Measurements from ENCODE around the gene SH3PXD2B. TPM values are rescaled to one million over a fixed set of nuclear protein-coding genes. Genes with fewer than 3 reads are reported as not detected.
"Not testable (repeated sequence)": the region's sequence is repeated elsewhere in the genome, so short reads cannot be mapped to it uniquely, and the experiment has no call there.

The SH3PXD2B gene
- total and polyA plus RNA-seq, 10 donors: 2.0 to 31.8 (median 9.9) TPM

GRCh38 chr5:172399336-172399735, 55.0 kb downstream of the SH3PXD2B start:
- intact Hi-C loops (cut with DNase I; ENCODE audit: low total_unique reads): no loop called here
- Histone ChIP-seq H3K4me1 (peaks cover 0 to 12% (median 0%) of the 10 kb centered on the region in 6 donors), H3K27ac (no peak overlapping the region), H3K27me3 (replicated peaks in 1 of 7) (peaks cover 0 to 26% (median 0%) of the 10 kb centered on the region in 7 donors), H3K4me3 (no peak overlapping the region), H3K9me3 (peaks cover 0 to 26% (median 18%) of the 10 kb centered on the region in 8 donors), H3K36me3 (peaks cover 0 to 4% (median 0%) of the 10 kb centered on the region in 6 donors)
- TF ChIP-seq CTCF (IDR thresholded peaks at IDR 0.05 in 8 of 11, conservative IDR thresholded peaks at IDR 0.05 in 3 of 11): no peak
- no peak for TF ChIP-seq POLR2A (IDR thresholded peaks at IDR 0.05)
- DNase-seq: no peak
- 78 to 92% (median 90%) methylated on average over 6 of the region's 6 CpGs for WGBS, 5 donors

- intact Hi-C loops (cut with DNase I; ENCODE audit: low total_unique reads); DNase-seq; H3K4me1 ChIP-seq; H3K27ac ChIP-seq; H3K4me3 ChIP-seq: not testable (repeated sequence)
- H3K27me3 ChIP-seq (replicated peaks in 1 of 7): peaks cover 0 to 31% (median 0%) of the 10 kb centered on the region in 7 donors
- 78 to 83% (median 81%) methylated on average over 4 of the region's 4 CpGs for WGBS, 5 donors
- H3K9me3 ChIP-seq: peaks cover 0 to 26% (median 18%) of the 10 kb centered on the region in 8 donors
- H3K36me3 ChIP-seq: peaks cover 0 to 10% (median 0%) of the 10 kb centered on the region in 6 donors
These were observed 55.7 kb downstream of the SH3PXD2B start for GRCh38 chr5:172398645-172399044.

GRCh38 chr5:172396994-172397393, 57.3 kb downstream of the SH3PXD2B start:
- intact Hi-C loops (cut with DNase I; ENCODE audit: low total_unique reads): not testable (repeated sequence)
- 89 to 99% (median 97%) methylated on average over 8 of the region's 8 CpGs for WGBS, 5 donors

GRCh38 chr5:172396220-172396619, 58.1 kb downstream of the SH3PXD2B start:
- H3K4me3 ChIP-seq: no peak overlapping the region
- H3K27ac ChIP-seq: no peak overlapping the region
- TF ChIP-seq POLR2AphosphoS5 (IDR thresholded peaks at IDR 0.05) (no peak), POLR2A (IDR thresholded peaks at IDR 0.05) (no peak), CTCF (IDR thresholded peaks at IDR 0.05 in 8 of 11, conservative IDR thresholded peaks at IDR 0.05 in 3 of 11) (no peak)
- H3K27me3 ChIP-seq (replicated peaks in 1 of 7): peaks cover 0 to 31% (median 0%) of the 10 kb centered on the region in 7 donors
- peaks cover 0 to 15% (median 0%) of the 10 kb centered on the region in 6 donors for H3K36me3 ChIP-seq
- peaks cover 0 to 26% (median 18%) of the 10 kb centered on the region in 8 donors for H3K9me3 ChIP-seq
- WGBS, 5 donors: 91 to 97% (median 94%) methylated on average over 3 of the region's 3 CpGs
- no peaks in the 10 kb centered on the region for H3K4me1 ChIP-seq
- intact Hi-C loops (cut with DNase I; ENCODE audit: low total_unique reads): no loop called here
- no peak for DNase-seq

More at GRCh38 chr5:172396994-172397393, 57.3 kb downstream of the SH3PXD2B start:
- H3K36me3 ChIP-seq: peaks cover 0 to 10% (median 0%) of the 10 kb centered on the region in 6 donors
- not testable (repeated sequence) for H3K4me1 ChIP-seq, H3K27ac ChIP-seq, DNase-seq, H3K4me3 ChIP-seq
- peaks cover 0 to 30% (median 0%) of the 10 kb centered on the region in 7 donors for H3K27me3 ChIP-seq (replicated peaks in 1 of 7)
- H3K9me3 ChIP-seq: peaks cover 0 to 26% (median 18%) of the 10 kb centered on the region in 8 donors

GRCh38 chr5:172395483-172395882, 58.8 kb downstream of the SH3PXD2B start:
- H3K4me3 ChIP-seq: no peak overlapping the region
- no peak for DNase-seq
- H3K27me3 ChIP-seq (replicated peaks in 1 of 7): peaks cover 0 to 31% (median 0%) of the 10 kb centered on the region in 7 donors
- H3K27ac ChIP-seq: no peak overlapping the region
- no peaks in the 10 kb centered on the region for H3K4me1 ChIP-seq
- intact Hi-C loops (cut with DNase I; ENCODE audit: low total_unique reads): no loop called here
- WGBS, 5 donors: 64 to 85% (median 77%) methylated on average over 5 of the region's 5 CpGs
- peaks cover 0 to 15% (median 0%) of the 10 kb centered on the region in 6 donors for H3K36me3 ChIP-seq
- TF ChIP-seq CTCF (IDR thresholded peaks at IDR 0.05 in 8 of 11, conservative IDR thresholded peaks at IDR 0.05 in 3 of 11): no peak
- no peak for TF ChIP-seq POLR2AphosphoS5 (IDR thresholded peaks at IDR 0.05)
- no peak for TF ChIP-seq POLR2A (IDR thresholded peaks at IDR 0.05)
- peaks cover 0 to 26% (median 18%) of the 10 kb centered on the region in 8 donors for H3K9me3 ChIP-seq
